Measurements from ENCODE around the gene CDH13. TPM values are rescaled to one million over a fixed set of nuclear protein-coding genes. Genes with fewer than 3 reads are reported as not detected.
A peak's percentile ranks its signal among the peaks of the same experiment; 100 is the strongest.

The CDH13 gene
- polyA plus RNA-seq, 6 donors from 2014 or later, result 0.04 to 0.29 (median 0.19) TPM; not detected in 1

DNA sequence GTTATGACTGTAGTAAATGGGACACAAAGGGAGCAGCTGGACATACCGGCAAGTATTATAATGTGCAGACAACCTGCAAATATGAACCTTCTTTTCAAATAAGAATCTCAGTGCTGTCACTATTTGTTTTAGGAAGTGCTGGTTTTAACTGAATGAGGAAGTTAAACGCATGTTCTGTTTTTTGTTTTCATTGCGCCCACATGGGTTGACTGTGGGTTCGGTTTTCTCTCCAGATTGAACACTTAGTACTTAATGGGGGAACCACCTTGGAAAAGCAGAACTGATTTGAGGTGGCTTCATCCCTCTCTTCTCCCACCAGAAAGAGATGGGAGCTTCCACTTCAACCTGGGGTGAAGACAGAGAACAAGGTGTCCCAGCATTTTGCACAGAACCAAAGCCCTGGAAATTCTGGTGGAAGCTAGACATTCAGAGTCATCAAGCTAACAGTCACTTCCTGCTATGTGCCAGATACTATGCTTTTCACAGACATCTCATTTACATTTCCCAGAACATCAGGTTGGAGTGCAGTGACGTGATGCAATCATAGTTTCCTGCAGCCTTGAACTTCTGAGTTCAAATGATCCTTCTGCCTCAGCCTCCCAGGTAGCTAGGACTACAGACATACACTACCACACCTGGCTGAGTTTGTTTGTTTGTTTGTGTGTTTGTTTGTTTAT, 149.8 kb downstream of the CDH13 start:
- ATAC-seq (ENCODE audit: low read depth in 2 of 2), result peak; percentile 80 to 83
- Mint-ChIP-seq H3K4me1 (peaks cover 18 to 64% (median 24%) of the 10 kb centered on the region in 3 donors), H3K27me3 (no peaks in the 10 kb centered on the region), H3K4me3 (peak overlapping the region in 6 of 8 donors; percentile 6 to 77 (median 24)), H3K9me3 (peaks cover 0 to 3% (median 0%) of the 10 kb centered on the region in 7 donors), H3K36me3 (no peaks in the 10 kb centered on the region), H3K27ac (peak overlapping the region; percentile 20 to 92 (median 78))
- DNase-seq, result peak; percentile 41

DNA sequence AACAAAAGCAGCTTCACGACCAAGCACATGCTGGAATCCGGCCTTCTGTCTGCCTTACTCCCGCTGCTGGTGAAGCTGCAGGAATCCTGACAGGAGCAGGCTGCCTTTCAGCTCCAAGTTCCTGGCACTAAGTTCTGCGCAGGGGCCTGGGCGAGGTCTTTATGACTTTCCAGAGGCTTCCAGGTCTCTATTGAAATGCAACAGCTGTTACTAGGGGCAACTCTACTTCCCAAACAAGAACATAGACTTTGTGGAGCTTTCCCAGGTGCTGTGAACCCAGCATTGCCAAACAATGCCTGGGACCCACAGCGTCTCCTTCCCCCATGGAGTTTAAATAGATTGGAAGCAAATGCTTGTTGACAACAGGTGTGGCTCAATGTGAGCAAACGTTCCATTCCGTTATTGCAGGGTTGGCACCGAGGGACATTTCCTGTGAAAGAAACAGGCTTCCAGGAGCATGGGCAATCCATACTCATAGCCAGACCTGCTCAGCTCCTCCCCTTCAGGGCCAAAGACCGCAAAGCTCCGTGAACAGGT, 156.0 kb downstream of the CDH13 start:
- no peaks in the 10 kb centered on the region for H3K36me3 Mint-ChIP-seq
- peaks cover 0 to 5% (median 0%) of the 10 kb centered on the region in 7 donors for H3K9me3 Mint-ChIP-seq
- H3K4me1 Mint-ChIP-seq, result peaks cover 11 to 43% (median 15%) of the 10 kb centered on the region in 3 donors
- H3K27me3 Mint-ChIP-seq, result no peaks in the 10 kb centered on the region
- no peak for DNase-seq
- H3K4me3 Mint-ChIP-seq, result peak overlapping the region in 2 of 8 donors; percentile 4 to 36
- H3K27ac Mint-ChIP-seq, result no peak overlapping the region
- no peak for ATAC-seq (ENCODE audit: low read depth in 2 of 2)

DNA sequence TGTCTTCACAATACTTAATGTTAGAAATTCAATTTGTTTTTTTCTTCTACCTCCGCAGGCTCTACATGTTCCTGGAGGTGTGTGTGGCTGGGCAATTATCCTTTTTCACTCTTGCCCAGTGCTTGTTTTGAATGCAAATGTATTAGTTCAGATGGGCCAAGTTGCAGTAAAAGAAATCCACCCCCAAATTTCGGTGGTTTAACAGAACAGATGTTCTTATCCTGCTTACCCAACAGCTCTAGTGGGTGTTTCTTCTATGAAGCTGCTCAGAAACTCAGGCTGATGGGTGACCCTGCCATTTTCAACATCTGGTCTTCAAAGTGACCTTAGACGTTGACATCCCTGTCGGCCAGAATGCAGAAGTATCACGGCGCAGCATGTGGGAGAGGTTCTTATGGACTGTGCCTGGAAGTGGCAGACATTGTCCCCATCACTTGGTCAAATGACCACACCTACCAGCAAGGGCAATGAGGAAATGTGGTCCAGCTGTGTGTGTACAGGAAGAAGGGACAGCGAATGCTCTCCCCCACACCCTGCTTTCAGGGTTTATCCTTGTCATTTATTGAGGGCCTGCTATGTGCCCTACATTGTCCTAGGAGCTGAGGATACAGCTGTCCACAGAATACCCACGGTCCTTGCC, 157.3 kb downstream of the CDH13 start:
- Mint-ChIP-seq H3K4me3 (peak overlapping the region in 1 of 8 donors; percentile 55), H3K36me3 (no peaks in the 10 kb centered on the region), H3K9me3 (peaks cover 0 to 5% (median 0%) of the 10 kb centered on the region in 7 donors), H3K27ac (peak overlapping the region in 3 of 6 donors; percentile 57 to 84 (median 81)), H3K4me1 (peaks cover 11 to 42% (median 15%) of the 10 kb centered on the region in 3 donors), H3K27me3 (no peaks in the 10 kb centered on the region)
- ATAC-seq (ENCODE audit: low read depth in 2 of 2) (no peak), DNase-seq (no peak)

DNA sequence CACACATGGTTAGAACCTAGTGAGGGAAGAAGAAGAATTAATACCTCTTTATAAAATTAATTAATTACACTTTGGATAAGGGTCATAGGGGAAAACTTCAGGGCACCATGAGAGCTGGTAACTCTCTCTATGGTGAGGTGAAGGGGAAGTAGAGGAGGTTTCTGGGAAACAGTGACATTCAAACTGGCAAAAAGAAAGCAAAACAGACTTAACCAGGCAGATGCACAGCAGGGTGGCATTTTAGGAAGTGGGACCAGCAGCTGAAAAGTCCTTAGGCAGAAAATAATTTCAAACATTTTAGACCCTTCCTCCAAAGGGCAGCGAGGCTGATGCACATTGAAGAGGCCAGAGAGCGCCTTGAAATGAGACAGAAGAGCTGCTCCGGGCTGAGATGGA, 157.8 kb downstream of the CDH13 start:
- peak overlapping the region in 2 of 8 donors; percentile 55 to 59 for H3K4me3 Mint-ChIP-seq

DNA sequence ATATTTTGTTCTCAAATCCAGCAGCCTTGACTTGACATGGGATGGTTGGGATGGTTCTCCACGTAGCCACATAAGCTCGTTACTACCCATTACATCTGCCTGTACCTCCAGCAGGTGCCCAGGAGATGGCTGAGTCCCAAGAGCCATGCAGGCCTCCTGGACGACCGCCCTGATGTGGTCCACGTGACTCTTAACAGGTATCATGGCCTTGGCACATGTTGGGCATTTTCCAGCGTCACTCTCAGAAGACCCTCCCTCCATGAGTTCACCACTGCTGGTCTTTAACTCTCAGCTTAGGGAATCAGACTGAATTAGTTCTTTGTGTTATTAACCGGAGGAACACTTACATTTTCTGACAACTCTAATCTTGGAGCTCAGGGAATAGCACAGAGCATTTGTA, 161.5 kb downstream of the CDH13 start:
- H3K4me3 Mint-ChIP-seq, result no peak overlapping the region
- no peaks in the 10 kb centered on the region for H3K36me3 Mint-ChIP-seq
- peaks cover 0 to 4% (median 0%) of the 10 kb centered on the region in 3 donors for H3K27me3 Mint-ChIP-seq
- no peak for ATAC-seq (ENCODE audit: low read depth in 2 of 2)
- peak overlapping the region in 1 of 6 donors; percentile 38 for H3K27ac Mint-ChIP-seq
- no peak for DNase-seq
- H3K9me3 Mint-ChIP-seq, result peaks cover 0 to 5% (median 0%) of the 10 kb centered on the region in 7 donors
- peaks cover 0 to 18% (median 5%) of the 10 kb centered on the region in 3 donors for H3K4me1 Mint-ChIP-seq

More for the DNA sequence above, 157.8 kb downstream of the CDH13 start:
- peaks cover 0 to 5% (median 0%) of the 10 kb centered on the region in 7 donors for H3K9me3 Mint-ChIP-seq
- no peaks in the 10 kb centered on the region for H3K27me3 Mint-ChIP-seq
- peaks cover 11 to 42% (median 15%) of the 10 kb centered on the region in 3 donors for H3K4me1 Mint-ChIP-seq
- ATAC-seq (ENCODE audit: low read depth in 2 of 2) (peak; percentile 49 to 63), DNase-seq (no peak)
- H3K36me3 Mint-ChIP-seq, result no peaks in the 10 kb centered on the region
- H3K27ac Mint-ChIP-seq, result peak overlapping the region in 5 of 6 donors; percentile 8 to 90 (median 81)

DNA sequence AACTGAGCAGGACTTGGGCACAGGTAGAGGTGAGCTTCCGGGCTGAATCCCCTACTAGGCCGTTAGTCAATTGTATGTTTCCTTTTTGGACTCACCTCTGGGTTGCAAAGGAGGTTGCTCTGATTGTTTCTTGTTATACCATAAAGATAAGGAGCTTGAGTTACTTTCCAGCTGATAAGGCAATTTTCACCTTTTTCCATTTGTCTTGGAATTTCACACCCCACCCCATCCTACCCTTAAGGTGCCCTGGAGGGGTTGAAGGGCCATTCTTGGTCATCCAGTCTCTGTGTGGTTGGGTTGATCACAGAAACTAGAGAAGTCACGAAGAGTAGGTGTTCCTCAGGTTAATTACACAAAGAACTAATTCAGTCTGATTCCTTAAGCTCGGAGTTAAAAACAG, 162.2 kb downstream of the CDH13 start:
- Mint-ChIP-seq H3K27me3 (peaks cover 0 to 5% (median 0%) of the 10 kb centered on the region in 3 donors), H3K4me1 (peaks cover 0 to 13% (median 5%) of the 10 kb centered on the region in 3 donors), H3K36me3 (no peaks in the 10 kb centered on the region), H3K27ac (no peak overlapping the region), H3K9me3 (peaks cover 0 to 5% (median 0%) of the 10 kb centered on the region in 7 donors), H3K4me3 (no peak overlapping the region)
- DNase-seq (no peak), ATAC-seq (ENCODE audit: low read depth in 2 of 2) (no peak)

DNA sequence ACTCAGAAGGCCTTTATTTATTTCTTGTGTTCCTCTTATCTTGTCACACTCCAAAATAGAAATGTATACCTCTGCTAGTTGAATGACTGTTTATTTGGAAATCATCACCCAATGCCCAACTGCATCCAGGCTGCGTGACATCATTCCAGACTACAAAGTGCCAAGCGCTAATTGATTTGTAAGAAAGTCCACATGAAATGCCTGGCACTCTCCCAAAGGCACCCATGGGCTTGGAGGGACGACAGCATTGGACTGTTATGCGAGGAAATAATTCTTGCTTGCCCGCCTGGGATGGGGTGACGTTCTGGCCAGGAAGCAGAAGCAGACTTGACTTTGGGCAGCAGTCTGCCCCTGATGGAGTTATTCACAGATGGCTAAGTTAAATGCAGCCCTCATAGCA, 165.9 kb downstream of the CDH13 start:
- Mint-ChIP-seq H3K9me3 (peaks cover 0 to 3% (median 0%) of the 10 kb centered on the region in 7 donors), H3K27ac (no peak overlapping the region), H3K27me3 (peaks cover 0 to 16% (median 0%) of the 10 kb centered on the region in 3 donors), H3K4me3 (no peak overlapping the region), H3K4me1 (peaks cover 0 to 2% (median 0%) of the 10 kb centered on the region in 3 donors), H3K36me3 (no peaks in the 10 kb centered on the region)
- DNase-seq, result no peak
- no peak for ATAC-seq (ENCODE audit: low read depth in 2 of 2)

DNA sequence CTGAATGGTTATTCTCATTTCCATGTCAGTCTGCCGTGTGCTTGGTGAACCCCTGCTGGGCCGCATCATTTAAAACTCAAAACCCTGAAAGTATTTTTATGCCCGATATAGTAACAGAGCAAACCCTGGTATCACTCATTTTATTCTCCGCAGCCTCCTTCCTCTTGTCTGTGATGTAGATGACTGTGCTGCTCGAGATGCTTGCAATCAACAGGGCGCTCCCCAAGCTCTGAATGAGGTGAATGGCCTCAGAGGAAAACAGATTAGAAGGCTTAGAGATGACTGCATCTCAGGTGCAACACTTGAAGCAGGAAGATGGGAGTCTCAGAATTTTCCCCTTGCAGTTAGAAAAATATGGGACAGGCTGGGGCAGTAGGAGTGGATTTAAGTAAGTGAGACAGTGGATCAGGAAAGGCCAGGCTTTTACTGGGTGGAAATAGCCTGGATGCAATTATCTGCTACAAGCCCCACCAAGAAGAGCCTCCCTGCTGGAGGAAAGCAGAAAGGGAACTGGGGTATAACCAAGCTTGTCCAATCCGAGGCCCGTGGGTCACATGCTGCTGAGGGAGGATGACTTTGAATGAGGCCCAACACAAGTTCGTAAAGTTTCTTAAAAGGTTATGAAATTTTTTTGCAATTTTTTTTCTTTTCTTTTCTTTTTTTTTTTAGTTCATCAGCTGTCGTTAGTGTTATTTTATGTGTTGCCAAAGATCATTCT, 166.9 kb downstream of the CDH13 start:
- ATAC-seq (ENCODE audit: low read depth in 2 of 2) (no peak), DNase-seq (no peak)
- peaks cover 0 to 2% (median 0%) of the 10 kb centered on the region in 3 donors for H3K4me1 Mint-ChIP-seq
- peaks cover 0 to 16% (median 0%) of the 10 kb centered on the region in 3 donors for H3K27me3 Mint-ChIP-seq
- peak overlapping the region in 2 of 6 donors; percentile 7 to 30 for H3K27ac Mint-ChIP-seq
- H3K4me3 Mint-ChIP-seq, result no peak overlapping the region
- peaks cover 0 to 3% (median 0%) of the 10 kb centered on the region in 7 donors for H3K9me3 Mint-ChIP-seq
- H3K36me3 Mint-ChIP-seq, result no peaks in the 10 kb centered on the region

DNA sequence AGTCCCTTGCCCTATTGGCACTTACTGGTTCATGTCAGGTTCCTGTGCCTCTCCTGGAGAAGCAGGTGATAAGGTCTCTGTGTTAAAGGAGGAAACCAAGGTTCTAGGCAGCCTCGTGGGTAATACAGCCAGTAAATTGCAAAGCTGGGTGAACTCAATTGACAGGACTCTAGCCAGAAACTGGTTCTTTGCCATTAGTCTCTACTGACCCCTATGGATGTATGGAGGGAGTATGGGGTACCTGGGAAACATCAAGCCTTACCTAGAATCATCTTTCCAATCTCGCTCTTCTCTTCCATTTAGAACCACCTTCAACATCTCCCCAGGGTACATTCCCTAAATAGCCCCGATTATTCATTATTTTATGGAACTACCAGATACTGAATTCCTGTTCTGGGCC, 169.3 kb downstream of the CDH13 start:
- H3K9me3 Mint-ChIP-seq, result peaks cover 0 to 2% (median 0%) of the 10 kb centered on the region in 7 donors
- ATAC-seq (ENCODE audit: low read depth in 2 of 2), result no peak
- H3K27me3 Mint-ChIP-seq, result peaks cover 0 to 16% (median 0%) of the 10 kb centered on the region in 3 donors
- H3K27ac Mint-ChIP-seq, result no peak overlapping the region
- H3K36me3 Mint-ChIP-seq, result no peaks in the 10 kb centered on the region
- no peak overlapping the region for H3K4me3 Mint-ChIP-seq
- peaks cover 0 to 2% (median 0%) of the 10 kb centered on the region in 3 donors for H3K4me1 Mint-ChIP-seq
- DNase-seq, result no peak

DNA sequence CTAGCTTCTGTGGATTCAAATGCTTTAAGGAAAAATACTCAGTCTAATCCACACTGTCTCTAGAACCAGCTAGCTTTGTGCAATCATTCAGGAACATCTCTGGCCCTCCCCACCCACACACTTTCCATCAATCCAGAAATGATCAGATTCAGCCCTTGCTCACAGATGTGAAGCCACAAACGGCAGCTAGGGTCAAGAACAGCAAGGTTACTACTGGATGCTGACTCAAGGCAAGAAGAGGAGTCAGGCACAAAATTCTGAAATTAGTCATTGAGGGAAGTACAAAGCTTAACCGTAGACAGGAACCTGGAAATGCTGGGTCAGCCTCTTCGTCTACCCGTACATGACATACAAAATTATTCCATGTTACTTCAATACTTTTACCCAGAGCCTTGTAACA, 174.6 kb downstream of the CDH13 start:
- DNase-seq (no peak), ATAC-seq (ENCODE audit: low read depth in 2 of 2) (no peak)
- Mint-ChIP-seq H3K27me3 (peaks cover 0 to 9% (median 8%) of the 10 kb centered on the region in 3 donors), H3K36me3 (no peaks in the 10 kb centered on the region), H3K4me1 (no peaks in the 10 kb centered on the region), H3K4me3 (no peak overlapping the region), H3K9me3 (no peaks in the 10 kb centered on the region), H3K27ac (no peak overlapping the region)

DNA sequence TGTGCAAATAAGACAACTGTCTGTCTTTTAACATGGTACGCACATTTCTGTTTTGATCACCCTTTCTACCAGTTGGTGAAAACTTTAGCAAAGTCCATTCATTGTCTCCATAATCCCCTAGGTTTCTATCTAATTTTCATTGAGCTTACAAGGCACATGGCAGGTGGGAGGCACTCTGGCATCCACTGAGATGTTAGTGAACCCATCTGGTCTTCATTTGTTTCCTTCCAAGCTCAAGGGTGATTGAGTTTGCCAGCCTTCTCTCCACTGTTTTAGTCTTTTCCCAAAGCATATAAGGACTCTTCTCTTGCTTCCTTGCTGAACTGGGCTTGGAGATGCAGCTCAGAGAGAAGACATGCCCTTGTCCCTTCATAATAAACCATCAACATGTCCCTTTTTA, 179.1 kb downstream of the CDH13 start:
- Mint-ChIP-seq H3K4me3 (peak overlapping the region in 1 of 8 donors; percentile 38), H3K27me3 (peaks cover 6 to 16% (median 7%) of the 10 kb centered on the region in 3 donors)

DNA sequence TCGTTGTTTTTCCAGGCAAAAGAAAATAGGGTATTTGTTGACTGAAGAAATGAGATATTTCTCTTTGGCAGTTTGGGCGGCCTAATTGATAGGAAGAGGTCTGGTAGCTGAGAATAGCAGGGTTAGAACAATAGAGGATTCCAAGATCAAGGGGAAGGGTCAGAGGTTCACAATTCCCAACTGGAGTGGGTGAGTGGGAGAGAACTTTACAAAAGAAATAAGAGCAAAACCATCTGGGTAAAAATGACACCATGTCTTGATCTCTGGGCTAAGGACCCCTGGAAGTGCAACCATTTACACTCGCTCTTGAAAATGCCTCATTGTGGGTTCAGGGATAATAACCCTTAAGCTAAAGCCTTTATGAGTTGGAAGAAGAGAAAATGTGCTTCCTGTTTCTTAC, 180.5 kb downstream of the CDH13 start:
- Mint-ChIP-seq H3K36me3 (no peaks in the 10 kb centered on the region), H3K4me3 (no peak overlapping the region), H3K4me1 (no peaks in the 10 kb centered on the region), H3K27me3 (peaks cover 6 to 7% (median 7%) of the 10 kb centered on the region in 3 donors), H3K9me3 (peaks cover 0 to 4% (median 0%) of the 10 kb centered on the region in 7 donors), H3K27ac (no peak overlapping the region)
- ATAC-seq (ENCODE audit: low read depth in 2 of 2) (no peak), DNase-seq (no peak)

More for the DNA sequence above, 179.1 kb downstream of the CDH13 start:
- ATAC-seq (ENCODE audit: low read depth in 2 of 2) (no peak), DNase-seq (no peak)
- no peaks in the 10 kb centered on the region for H3K4me1 Mint-ChIP-seq
- H3K27ac Mint-ChIP-seq, result no peak overlapping the region
- H3K9me3 Mint-ChIP-seq, result peaks cover 0 to 4% (median 0%) of the 10 kb centered on the region in 7 donors
- H3K36me3 Mint-ChIP-seq, result no peaks in the 10 kb centered on the region

DNA sequence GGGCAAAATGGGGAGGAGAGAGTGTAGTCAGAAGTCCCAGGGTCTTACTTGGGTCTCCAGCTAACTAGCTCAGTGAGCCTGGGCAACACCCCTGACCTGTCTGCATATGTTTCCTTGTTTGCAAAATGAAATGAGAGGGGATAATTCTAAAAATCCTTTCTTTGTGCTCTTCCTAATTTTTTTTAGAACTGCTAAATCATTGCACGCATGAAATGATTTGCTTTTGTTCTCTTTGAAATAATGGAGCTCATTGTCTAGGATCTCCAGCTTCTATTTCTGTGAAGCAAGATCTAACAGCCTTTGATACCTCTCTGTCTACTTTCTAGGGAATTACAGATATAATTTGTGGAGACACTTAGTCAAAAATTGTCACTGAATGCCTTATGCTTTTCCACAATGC, 181.3 kb downstream of the CDH13 start:
- Mint-ChIP-seq H3K4me1 (no peaks in the 10 kb centered on the region), H3K27ac (no peak overlapping the region)

More for the DNA sequence above, 181.3 kb downstream of the CDH13 start:
- H3K9me3 Mint-ChIP-seq, result peaks cover 0 to 4% (median 0%) of the 10 kb centered on the region in 7 donors
- no peak overlapping the region for H3K4me3 Mint-ChIP-seq
- no peak for ATAC-seq (ENCODE audit: low read depth in 2 of 2)
- H3K27me3 Mint-ChIP-seq, result peaks cover 6 to 7% (median 7%) of the 10 kb centered on the region in 3 donors
- no peak for DNase-seq
- no peaks in the 10 kb centered on the region for H3K36me3 Mint-ChIP-seq

Measured in naive B cell (primary cell).